NCI-H524 treated with DMSO at 0.1 percent for 48 hours (cell line): ENCODE data around the gene ANKRD11.
"Not testable (repeated sequence)": the region's sequence is repeated elsewhere in the genome, so short reads cannot be mapped to it uniquely, and the experiment has no call there.

Experiments
- DNase-seq: peaks from one replicate; lab custom pipeline; 2025; lab: John Stamatoyannopoulos, UW

Gene ANKRD11

DNA sequence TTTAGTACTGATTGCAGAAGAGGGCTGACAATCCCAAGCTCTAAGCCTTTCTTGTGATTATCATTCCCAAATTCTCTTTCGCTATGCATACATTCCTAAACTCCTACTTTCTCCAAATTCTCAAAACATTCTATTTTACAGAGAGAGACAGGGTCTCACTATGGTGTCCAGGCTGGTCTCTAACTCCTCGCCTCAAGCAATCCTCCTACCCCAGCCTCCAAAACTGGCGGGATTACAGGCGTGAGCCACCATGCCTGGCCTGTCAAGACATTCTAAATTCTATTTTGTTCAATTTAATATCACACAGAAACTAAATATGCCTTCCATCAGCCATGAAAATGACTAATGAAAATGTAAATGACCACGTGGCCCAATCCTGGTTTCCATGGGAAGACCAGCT is 39.8 kb downstream of the ANKRD11 start:
- no peak for DNase-seq

DNA sequence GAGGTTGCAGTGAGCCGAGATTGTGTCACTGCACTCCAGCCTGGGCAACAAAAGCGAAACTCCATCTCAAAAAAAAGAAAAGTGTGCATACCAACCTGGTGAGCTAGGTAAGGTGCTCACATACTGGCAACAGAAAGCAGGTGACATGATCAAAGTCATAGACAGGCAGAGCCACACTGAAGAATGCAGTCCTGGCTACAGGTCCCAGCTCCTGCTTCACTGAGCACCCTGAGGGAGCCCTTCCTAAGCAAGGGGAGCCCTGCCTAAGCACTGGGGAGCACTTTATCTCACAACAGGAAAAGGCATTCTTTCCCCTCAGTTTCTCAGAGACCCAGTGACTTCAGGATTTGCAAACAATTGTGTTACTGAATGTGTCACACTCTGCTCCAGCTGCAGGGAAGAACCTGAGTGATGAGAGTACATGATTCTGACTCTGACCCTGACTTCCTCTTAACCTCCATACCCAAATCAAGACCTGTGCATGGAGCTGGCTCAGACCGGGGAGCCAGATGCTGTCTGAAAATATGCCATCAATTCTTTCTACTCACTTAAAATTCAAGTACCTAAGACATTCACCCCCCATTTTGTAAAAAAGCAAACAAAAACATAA is 40.5 kb downstream of the ANKRD11 start:
- DNase-seq = no peak

DNA sequence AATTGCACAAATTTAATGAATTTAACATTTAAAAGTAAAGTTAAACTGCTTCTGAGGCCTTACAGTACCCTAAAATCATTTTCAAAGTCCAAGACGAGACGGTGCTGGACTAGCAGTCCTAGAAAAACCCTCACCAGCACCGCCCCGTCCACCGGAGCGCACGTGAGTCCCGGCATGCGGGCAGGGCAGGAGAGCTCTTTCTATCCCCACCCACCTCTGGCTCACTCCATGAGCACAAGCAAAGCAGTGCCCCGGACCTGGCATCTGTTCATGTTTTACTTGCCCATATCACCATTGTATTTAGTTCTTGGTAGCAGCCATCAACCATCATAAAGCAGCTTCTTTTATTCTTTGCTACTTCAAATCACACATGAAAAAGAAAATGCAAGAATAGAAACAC is 41.7 kb downstream of the ANKRD11 start:
- DNase-seq = no peak

GRCh38 chr16:89446975-89447293 is 43.4 kb downstream of the ANKRD11 start:
- DNase-seq = no peak

GRCh38 chr16:89446136-89446974 is 44.0 kb downstream of the ANKRD11 start:
- no peak for DNase-seq

DNA sequence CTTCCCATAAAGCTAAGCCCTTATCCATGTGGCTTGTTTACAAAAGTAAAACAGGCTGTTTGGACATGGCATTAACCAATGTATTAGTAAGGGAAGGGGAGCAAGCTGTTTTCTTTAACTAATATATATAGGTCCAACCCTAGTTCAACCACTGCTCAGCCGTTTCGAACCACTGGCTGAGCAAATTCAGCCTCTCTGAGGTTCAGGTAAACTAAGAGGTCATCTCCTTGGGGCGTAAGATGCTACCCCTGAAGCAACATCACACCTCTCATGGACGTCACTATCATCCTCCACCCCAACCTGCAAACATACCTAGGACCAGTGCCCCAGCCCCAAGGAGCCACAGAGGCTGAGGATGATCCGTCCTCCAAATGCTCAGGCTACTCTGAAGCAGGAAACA is 45.2 kb downstream of the ANKRD11 start:
- DNase-seq = no peak

DNA sequence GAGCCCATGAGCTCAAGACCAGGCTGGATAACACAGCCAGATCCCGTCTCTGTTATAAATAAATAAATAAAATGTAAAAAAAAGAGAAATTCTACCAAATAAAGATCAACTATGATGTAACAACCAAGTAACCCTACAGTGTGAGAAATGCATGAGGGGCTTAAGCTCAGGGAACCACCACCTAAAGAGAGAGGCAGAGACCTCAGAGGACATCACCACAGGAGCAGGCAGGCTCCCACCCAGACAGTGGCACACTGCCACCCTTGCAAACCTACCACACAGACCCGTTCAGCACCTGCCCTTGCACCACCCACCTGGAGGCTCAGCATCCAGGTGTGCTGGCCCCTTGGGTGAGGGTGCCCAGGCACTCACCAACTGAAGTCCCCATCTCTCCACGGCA is 45.6 kb downstream of the ANKRD11 start:
- DNase-seq = no peak

- no peak for DNase-seq
Measured at GRCh38 chr16:89444151-89444723, 46.1 kb downstream of the ANKRD11 start.

GRCh38 chr16:89443727-89444084 is 46.7 kb downstream of the ANKRD11 start:
- no peak for DNase-seq

DNA sequence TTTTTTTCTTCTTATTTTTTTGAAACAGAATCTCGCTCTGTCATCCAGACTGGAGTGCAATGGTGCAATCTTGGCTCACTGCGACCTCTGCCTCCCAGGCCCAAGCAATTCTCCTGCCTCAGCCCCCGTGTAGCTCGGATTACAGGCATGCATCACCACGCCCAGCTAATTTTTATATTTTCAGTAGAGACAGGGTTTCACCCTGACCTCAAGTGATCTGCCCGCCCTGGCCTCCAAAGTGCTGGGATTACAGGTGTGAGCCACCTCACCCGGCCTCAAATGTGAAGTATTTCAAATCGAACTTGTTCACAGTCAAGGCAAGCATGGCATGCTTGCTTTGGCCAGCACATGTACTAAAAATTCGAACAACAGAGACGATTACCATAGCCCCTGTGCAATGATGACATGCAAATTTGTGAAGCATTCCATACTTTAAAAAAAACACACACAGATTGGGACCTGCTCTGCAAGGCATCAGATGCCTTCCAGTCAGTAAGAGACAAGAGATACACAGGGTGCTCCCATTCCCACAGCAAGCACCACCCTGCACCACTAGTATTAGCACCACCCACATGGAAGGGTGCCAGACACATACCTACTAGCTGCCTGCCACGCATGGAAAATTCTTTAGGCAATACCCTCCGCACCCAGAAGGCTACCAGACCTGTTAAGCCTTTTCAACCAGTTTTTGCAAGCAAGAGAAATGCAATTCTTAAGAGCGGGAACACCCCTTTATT is 47.2 kb downstream of the ANKRD11 start:
- no peak for DNase-seq

DNA sequence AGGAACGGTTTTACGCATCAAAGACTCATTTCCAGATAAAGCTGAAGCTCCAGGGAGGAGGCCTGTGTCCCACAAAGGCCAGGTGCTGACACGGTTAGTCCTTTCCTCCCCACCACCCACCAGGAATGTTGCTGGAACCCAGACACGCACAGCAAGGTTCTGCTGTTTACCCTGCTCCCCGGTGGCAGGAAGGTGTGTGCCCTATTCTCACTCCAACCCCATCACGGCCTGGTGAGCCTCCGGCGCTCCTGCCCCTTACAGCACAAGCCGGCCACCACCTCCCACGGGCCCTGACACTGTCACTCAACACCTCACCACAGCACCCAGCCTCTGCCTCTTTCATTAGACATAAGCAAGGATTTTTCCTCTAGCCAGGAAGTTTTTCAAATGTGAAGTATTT is 47.8 kb downstream of the ANKRD11 start:
- no peak for DNase-seq

GRCh38 chr16:89439659-89440058 is 50.7 kb downstream of the ANKRD11 start:
- no peak for DNase-seq

DNA sequence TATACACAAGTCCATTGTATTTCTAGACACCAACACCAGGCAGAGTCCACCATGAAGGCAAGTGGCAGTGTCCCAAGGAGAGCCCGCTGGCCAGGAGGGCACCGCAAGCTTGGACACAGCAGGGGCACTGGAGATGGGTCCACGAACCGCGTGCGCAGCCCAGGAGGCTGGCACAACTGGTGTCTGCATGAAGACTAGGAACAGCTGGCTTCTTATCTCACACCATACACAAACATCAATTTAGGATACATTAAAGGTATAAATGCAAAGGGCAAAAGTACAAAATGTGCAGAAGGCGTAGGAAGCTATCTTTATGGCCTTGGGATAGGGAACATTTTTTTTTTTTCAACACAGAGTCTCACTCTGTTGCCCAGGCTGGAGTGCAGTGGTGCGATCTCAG is 52.4 kb downstream of the ANKRD11 start:
- DNase-seq = no peak

DNA sequence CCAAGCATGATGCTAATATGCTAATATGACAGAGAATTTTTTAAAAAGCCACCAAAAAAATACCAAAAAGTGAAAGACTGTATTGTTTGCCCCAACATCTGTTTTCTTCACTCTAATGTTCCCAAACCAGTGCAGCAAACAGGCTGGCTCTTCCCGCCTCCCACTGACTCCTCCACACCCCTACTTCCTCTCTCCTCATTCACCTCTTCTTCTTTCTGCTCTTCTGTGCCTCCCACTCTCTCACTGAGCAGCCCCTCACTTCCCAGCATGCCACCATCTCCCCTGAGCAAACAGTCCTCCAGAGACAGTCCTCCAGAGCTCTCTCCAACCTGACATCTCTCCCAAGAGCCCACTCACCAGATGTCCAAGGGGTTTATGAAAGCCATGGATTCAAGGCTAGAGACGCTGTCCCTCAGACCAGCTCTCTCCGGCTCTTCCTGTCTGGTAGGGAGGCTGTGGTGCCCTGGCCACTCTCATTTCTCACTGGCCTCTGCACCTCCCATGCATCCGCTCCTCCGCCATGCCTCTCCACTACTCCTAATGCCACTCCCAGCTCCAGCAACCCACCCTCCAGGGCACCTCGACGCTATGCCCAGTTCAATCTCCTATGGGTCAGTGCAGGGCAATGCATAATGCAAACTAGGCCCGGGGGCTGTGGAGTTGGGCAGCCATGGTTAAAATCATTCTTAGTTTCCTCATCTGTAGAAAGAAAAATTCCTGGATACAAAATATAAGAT is 52.9 kb downstream of the ANKRD11 start:
- DNase-seq = no peak

DNA sequence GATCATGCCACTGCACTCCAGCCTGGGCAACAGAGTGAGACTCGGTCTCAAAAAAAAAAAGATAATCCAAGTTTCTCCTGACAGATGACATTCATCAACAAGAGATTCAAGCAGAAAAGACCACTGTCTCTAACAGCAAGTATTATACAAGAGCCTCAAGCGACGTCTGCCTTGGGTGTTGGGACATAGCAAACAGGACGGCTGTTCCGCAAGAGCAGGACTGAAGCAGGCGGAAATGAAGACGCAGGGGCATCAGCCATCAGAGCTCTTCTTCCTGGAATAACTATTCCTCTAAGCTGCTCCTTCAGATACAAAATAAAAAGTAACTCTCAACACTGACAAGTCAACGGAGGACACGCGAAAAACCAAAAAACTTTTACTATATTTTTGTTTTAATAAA is 54.0 kb downstream of the ANKRD11 start:
- no peak for DNase-seq

GRCh38 chr16:89435059-89435458 is 55.3 kb downstream of the ANKRD11 start:
- not testable (repeated sequence) for DNase-seq

GRCh38 chr16:89434490-89434889 is 55.9 kb downstream of the ANKRD11 start:
- DNase-seq = no peak

DNA sequence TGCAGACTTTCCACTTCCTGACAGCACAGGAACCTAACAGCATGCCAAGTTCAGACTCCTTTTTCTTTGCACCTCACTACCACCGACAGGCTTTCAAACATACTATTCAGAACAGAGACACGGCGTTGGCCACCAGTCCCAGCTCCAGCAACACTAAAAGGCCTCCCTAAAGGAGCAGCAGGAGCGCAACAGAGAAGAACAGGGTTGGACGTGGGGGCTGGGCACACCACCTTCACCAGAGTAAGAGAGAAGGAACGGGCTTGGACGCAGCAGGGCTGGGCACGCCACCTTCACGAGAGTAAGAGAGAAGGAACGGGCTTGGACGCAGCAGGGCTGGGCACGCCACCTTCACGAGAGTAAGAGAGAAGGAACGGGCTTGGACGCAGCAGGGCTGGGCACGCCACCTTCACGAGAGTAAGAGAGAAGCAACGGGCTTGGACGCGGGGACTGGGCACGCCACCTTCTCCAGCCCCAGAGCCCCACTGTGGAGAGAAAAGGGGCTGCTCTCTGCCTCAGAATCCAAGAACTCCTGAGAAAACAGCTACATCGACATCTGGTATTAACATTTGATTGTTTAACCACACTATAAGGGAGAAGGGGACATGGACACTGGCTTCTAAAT is 56.9 kb downstream of the ANKRD11 start:
- DNase-seq = not testable (repeated sequence)

DNA sequence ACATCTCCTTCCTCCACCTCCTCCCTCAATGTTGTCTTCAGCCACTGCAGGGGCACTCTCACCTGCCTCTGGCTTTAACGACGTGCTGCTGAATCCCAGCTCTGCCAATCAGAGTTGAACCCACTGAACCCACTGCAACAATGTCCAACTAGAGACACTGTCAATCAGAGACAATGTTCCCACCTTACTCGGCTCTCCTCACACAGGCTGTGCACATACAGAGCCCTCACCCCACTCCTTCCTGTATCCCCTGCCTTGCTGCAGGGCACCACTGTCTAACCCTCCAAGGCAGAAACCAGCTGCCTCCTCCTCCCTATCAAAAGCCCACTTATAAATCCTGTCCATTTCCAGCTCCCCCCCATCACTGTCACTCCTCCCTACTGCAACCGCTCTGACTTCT is 58.7 kb downstream of the ANKRD11 start:
- DNase-seq = no peak

- no peak for DNase-seq
Measured at GRCh38 chr16:89431158-89431584, 59.2 kb downstream of the ANKRD11 start.

DNA sequence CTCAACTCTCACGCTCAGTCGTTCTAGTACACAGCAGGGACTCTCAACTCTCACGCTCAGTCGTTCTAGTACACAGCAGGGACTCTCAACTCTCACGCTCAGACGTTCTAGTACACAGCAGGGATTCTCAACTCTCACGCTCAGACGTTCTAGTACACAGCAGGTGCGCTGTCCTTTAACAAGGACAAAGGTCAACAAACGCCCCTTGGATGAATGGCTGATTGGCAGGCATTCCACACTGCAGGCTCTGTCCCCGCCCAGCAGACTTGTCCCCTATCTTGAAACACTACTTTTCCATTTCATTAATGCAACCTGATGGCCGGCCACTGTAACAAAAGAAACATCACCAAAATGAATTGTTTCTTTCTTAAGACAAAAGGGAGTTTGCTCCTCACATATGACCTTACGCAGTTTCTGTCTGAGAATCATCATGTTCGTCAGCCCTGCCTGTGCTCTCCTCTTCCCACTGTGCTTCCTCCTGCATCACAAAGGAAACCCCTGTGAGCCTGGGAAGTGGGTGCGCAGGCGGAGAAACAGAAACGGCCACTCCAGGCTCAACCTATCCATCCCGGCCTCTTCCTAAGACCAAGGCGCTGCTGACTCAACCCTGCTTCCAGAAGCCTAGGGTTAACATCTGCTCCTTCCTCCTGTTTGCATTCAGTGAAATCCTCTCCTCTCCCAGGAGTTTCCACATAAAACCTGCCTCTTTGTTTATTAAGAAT is 59.8 kb downstream of the ANKRD11 start:
- no peak for DNase-seq
